IPS-NIHi7 (cell line): ENCODE measurements around the gene MGAT4C.

Experiments
- DNase-seq: peaks from one replicate; pipeline ENCODE4 v3.0.0; 2012; ENCODE audit warnings: mixed read lengths; ENCODE audit errors: extremely low spot score

MGAT4C gene

DNA sequence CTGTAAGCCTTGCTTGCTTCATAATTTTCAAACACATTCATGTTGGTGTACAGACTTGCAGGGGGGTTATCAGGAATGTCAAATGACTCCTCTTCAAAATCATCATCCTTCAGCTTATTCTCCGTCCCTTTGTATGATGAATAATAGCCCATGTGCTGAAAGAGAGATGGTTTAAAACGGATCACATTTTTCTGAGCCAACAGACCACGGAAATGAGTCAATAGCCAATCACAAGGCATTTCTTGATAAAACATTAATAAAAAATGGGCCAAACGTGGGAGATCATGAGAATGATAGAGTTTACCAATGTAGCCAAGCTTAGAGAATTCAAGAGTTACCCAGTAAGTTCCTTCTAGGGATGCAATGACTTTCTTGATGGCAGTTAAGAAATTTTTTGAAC is 276.6 kb downstream of the MGAT4C start:
- no peak for DNase-seq

DNA sequence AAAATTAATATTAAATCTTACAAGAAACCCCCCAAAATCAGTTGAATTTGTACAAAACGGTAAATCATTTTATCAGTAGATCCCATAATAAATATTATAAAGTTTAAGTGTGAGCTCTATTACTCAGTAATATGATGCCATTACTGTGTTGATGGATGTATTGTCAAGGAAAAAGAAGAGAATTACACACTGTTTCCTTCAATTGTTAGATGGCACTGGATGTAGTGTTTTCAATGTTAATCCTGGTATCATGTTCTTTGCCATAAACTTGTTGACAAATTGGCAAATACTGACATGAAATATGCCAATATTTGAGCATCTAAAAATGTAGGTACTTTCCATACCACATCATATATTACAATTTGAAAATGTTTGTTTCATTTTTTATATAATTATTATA is 280.5 kb downstream of the MGAT4C start:
- DNase-seq = no peak

DNA sequence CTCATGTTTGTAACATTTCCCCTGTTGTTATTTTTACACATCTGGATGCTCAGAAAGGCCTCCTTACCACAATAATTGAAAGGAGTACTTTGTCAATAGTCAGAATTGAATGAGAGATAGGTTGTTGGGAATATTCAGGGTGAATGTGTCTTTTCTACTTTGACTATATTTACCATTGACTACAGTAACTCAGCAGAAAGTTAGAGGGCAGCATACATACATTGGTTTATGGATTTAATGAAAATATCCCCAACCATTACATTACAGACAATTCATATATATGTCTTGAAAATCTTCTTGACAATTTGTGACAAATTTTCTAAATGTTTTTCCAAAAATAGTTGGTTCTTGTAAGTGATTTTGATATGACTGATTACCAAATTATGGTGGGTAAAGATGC is 284.4 kb downstream of the MGAT4C start:
- DNase-seq = no peak

DNA sequence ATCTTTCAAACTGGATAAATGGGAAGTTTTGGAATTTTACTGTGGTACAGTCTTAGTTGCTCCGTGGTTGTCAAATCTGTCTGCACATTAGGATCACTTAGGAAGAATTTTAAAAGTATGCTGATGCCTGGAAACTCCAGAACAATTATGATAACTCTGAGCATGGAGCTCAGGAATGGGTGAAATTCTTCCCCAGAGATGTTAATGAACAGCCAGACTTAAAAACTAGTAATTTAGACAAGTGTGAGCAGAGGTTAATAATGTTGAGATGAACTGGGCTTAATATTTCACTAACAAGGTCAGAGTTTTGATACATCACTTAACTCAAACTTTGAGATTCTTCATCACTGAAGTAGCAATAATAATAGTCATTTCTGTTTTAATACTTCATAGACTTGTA is 287.6 kb downstream of the MGAT4C start:
- no peak for DNase-seq

DNA sequence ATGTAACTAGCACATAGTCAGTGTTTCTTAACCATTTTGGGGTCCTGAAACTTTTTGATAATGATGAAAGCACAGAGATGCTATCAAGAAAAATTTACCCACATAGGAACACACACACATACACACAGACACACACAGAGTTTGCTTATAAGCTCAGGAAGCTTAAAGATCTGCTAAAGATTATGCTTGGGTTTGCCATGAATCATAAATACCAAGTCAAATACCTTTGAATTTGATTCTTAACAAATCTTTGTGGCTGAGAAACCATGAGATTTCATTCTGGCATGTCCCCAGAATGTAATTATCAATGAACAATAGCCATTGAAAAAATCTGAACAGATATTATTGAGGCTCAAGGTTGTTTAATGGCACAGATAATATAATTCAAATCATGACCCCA is 292.9 kb downstream of the MGAT4C start:
- no peak for DNase-seq

DNA sequence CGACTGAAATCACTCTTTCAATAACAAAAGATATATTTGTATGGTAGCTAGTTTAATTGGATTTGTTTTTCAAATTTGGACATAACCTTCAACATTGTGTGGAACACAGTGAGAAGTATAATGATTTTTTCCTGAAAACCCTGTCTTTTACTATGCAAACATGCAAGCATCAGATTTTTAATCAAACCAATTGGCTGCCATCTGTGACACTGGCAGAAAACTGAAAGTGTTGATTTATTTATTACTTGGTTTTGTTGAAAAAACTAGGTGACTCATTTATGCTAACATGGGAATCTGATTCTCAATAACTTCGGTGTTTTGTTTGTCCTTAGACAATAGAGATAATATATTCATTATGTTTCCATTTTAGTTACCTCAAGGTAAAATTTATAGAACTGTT is 300.1 kb downstream of the MGAT4C start:
- DNase-seq = no peak

DNA sequence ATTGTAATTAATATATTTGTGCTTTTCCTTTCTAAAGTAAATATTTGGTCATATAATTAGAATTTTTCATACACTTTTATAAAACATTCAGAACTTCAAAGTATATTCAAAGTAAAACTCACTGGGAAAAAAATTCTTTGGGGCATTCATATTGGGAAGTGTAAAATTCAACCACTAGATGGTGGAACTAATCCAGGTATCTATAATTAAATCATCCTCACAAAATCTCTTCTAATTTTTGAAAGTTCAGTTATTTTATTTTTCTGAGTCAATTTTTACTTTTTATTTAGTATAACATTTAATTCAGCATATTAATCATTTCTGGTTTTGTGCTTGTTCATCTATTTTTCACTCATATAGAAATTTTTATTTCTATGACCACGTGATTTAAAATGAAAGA is 301.1 kb downstream of the MGAT4C start:
- DNase-seq = no peak

DNA sequence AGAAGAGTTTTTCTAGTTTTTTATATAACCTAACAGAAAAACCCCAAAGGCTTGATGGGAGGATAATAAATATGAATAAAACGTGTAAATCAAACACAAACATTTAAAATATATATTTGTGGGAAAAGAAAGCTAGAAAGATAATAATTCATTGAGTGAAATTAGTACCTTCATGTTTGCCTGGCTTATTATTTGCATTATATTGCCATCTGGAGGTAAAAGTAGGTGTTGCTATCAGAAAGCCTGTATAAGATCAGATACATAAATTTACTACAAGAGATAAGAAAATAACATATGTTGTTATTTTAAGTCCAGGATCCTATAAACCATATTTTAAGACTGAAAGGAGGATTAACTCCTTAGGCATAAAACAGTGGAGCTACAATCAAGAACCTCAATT is 304.4 kb downstream of the MGAT4C start:
- DNase-seq = no peak

DNA sequence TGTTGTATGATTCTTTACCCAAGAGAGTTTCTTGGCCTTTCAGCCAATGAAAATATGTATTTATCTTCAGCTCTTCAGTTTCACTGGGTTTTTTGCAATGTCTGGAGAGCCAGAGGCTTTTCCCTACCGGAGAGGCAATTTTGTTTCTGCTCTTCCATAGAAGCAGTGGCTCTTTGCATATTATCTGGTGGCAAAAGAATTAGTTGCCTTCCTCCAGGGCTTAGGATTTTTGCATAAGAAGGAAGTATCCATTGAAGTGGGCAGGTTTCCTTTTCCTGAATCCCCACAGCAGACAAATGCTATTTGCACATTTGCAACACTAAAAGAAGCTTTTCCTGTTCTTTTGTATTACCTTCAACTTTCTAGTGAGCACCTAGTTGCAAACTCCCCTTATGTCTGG is 306.9 kb downstream of the MGAT4C start:
- DNase-seq = peak; percentile 39

DNA sequence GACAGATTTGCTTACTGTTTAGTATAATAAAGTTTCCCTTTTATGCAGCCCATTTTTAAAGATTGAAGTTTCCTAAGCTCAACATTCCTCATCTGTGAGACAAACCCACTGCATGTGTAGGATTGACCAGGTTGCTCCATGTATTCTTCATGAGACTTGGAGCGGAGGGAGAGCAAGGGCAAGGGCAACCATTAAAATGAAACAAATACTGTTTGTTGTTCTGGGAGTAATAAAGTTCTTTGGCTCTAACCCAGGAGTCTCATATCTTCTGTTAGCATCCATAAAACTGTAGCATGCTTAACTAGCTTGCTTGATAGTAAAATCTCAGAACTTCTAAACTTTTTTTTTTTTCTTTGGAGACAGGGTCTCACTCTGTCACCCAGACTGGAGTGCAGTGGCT is 307.9 kb downstream of the MGAT4C start:
- DNase-seq = no peak

DNA sequence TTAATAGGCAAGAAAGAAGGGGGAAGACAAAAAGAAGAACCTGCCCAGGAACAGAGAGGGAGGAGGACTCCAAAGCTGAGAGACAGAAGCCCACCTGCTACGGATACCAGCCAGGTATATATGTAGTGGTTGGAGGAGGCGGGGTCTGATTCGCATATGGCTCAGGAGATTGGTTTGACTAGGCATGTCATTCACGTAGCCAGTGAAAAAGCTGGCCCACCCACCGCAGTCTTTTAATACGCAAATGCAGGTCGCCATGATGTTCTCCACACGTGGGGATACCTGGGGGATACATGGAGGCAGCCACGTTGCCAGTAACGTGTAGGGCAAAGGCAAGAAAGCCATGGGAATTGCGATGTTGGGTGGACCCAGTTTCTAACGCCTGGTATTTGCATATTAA is 308.9 kb downstream of the MGAT4C start:
- DNase-seq = no peak

DNA sequence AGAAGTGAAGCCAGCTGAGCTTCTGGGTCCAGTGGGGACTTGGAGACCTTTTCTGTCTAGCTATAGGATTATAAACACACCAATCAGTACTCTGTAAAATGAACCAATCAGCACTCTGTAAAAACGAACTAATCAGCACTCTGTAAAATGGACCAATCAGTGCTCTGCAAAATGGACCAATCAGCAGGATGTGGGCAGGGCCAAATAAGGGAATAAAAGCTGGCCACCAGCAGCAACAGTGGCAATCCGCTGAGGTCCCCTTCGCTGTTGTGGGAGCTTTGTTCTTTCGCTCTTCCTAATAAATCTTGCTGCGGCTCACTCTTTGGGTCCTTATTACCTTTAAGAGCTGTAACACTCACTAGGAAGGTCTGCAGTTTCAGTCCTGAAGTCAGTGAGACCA is 309.8 kb downstream of the MGAT4C start:
- DNase-seq = no peak

DNA sequence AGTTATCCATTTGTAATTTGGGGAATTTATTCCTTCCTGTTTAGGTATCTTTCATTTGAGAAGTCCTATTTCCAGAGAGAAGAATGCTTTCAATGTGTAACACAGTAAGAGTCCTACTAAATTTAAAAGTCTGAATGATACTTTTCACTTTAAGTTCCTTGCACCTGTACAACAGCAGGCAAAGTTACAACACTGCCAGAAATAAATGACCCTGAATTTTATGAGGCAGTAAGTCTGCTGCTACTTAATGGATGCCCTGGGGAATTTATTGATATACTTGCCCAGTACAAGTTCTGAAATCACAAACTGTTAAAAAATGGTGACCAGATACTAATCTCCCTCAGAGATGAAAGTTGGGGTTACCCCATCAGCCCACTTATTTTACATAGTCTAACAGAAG is 329.0 kb downstream of the MGAT4C start:
- DNase-seq = no peak

DNA sequence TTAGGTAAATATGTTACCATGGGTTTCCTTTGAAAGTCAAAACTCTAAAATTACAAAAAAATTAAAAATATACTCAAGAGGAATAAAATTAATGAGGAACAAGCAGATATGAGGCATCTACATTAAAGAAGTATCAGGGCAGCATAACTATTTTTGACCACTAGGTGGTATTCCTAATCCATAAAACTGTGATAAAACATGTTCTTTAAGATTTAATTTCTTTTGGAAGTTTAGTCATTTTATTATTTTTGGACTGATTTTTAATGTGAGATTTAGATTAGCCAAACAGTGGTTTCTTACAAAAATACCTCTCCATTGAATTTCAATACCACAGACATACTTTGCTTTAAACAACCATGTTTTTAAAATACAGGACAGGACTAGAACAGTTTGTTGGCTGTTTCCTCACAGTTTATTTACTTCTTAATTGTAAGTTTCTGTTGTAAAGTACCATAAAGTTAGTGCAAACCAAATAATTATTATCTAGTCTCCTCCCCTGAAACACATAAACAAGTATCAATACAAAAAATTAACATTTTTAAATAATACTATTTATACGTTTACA is 332.3 kb downstream of the MGAT4C start:
- no peak for DNase-seq

DNA sequence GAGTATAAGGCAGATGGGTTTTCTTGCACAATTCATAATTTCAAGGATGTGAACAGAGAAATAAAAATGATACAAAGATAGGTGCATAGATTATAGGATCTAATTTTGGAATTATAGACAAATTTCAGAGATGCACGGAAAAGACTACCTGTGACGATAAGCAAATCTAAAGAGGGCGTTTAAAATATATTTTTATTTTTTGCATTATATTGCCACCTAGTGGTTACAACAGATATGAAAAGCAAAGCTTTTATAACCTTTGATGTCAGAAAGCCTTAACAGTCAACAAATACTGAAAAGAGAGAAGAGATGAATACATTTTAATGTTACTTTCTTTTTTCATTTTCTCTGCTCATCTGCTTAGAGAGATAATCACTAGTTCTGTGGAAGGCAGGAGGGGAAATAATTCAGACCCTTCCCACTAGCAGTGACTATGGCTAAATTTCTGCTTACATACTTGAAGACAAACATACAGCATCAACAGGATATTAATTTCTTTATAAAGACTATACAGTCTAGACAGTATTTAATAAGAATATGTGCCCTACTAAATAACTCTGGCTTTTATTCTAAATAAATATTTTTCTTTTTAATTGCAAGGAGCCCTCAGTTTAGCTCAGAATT is 335.8 kb downstream of the MGAT4C start:
- peak; percentile 24 for DNase-seq
